ENCODE data around the gene SVOP.

Gene SVOP

GRCh38 chr12:108928695-108929094 is 92.2 kb downstream of the SVOP start:
- no peak for DNase-seq

GRCh38 chr12:108922918-108923317 is 98.0 kb downstream of the SVOP start:
- no peak for DNase-seq

- DNase-seq, result no peak
Observed at GRCh38 chr12:108921946-108922345, 98.9 kb downstream of the SVOP start.

- no peak for DNase-seq
Observed at GRCh38 chr12:108918960-108919642, 101.8 kb downstream of the SVOP start.

GRCh38 chr12:108918206-108918605 is 102.7 kb downstream of the SVOP start:
- DNase-seq, result no peak

GRCh38 chr12:108916336-108916735 is 104.5 kb downstream of the SVOP start:
- no peak for DNase-seq

- no peak for DNase-seq
Observed at GRCh38 chr12:108915632-108916133, 105.2 kb downstream of the SVOP start.

GRCh38 chr12:108914121-108914531 is 106.7 kb downstream of the SVOP start:
- no peak for DNase-seq

GRCh38 chr12:108912361-108912760 is 108.5 kb downstream of the SVOP start:
- DNase-seq, result no peak

GRCh38 chr12:108911915-108912314 is 109.0 kb downstream of the SVOP start:
- DNase-seq, result no peak

- DNase-seq, result no peak
Observed at GRCh38 chr12:108910336-108910735, 110.5 kb downstream of the SVOP start.

- no peak for DNase-seq
Observed at GRCh38 chr12:108907839-108908351, 113.0 kb downstream of the SVOP start.

GRCh38 chr12:108906971-108907370 is 113.9 kb downstream of the SVOP start:
- no peak for DNase-seq

GRCh38 chr12:108905725-108906124 is 115.1 kb downstream of the SVOP start:
- DNase-seq, result no peak

GRCh38 chr12:108899145-108899544 is 121.7 kb downstream of the SVOP start:
- DNase-seq, result no peak

- no peak for DNase-seq
Observed at GRCh38 chr12:108896817-108897216, 124.1 kb downstream of the SVOP start.

- DNase-seq, result no peak
Observed at GRCh38 chr12:108896336-108896735, 124.5 kb downstream of the SVOP start.

GRCh38 chr12:108895220-108895802 is 125.6 kb downstream of the SVOP start:
- no peak for DNase-seq

- peak; percentile 11 for DNase-seq
Observed at GRCh38 chr12:108890208-108890607, 130.7 kb downstream of the SVOP start.

GRCh38 chr12:108888031-108888430 is 132.8 kb downstream of the SVOP start:
- DNase-seq, result no peak

GRCh38 chr12:108886873-108887629 is 133.8 kb downstream of the SVOP start:
- DNase-seq, result no peak

- DNase-seq, result peak; percentile 75
Observed at GRCh38 chr12:108884116-108885012, 136.5 kb downstream of the SVOP start.

- DNase-seq, result no peak
Observed at GRCh38 chr12:108881953-108882352, 138.9 kb downstream of the SVOP start.
